ENCODE measurements around the gene ZNF224.

Gene ZNF224

GRCh38 chr19:44093931-44094765, at the start of gene ZNF224:
ZNF224 (plus strand) TSS chr19:44094361; CDS start chr19:44097874, 3,513 bp downstream.
- in situ Hi-C loops (cut with MboI; ENCODE audit: low sequenced_read_pairs) = no loop called here

- in situ Hi-C loops (cut with MboI; ENCODE audit: low sequenced_read_pairs) = no loop called here
Measured at GRCh38 chr19:44050740-44051649, 43.2 kb upstream of the ZNF224 start.

GRCh38 chr19:44051650-44052402, 42.3 kb upstream of the ZNF224 start, which contains the start of gene ZNF223:
ZNF223 (plus strand) TSS chr19:44052036; CDS start chr19:44055177, 3,141 bp downstream.
- in situ Hi-C loops (cut with MboI; ENCODE audit: low sequenced_read_pairs) = no loop called here

- in situ Hi-C loops (cut with MboI; ENCODE audit: low sequenced_read_pairs) = no loop called here
Measured at GRCh38 chr19:44055870-44056269, 38.3 kb upstream of the ZNF224 start.

- in situ Hi-C loops (cut with MboI; ENCODE audit: low sequenced_read_pairs) = no loop called here
Measured at GRCh38 chr19:44059229-44059628, 34.9 kb upstream of the ZNF224 start.

- in situ Hi-C loops (cut with MboI; ENCODE audit: low sequenced_read_pairs) = no loop called here
Measured at GRCh38 chr19:44061038-44061437, 33.1 kb upstream of the ZNF224 start.

GRCh38 chr19:44066305-44066704, 27.9 kb upstream of the ZNF224 start:
- in situ Hi-C loops (cut with MboI; ENCODE audit: low sequenced_read_pairs) = no loop called here

GRCh38 chr19:44069415-44069814, 24.7 kb upstream of the ZNF224 start:
- in situ Hi-C loops (cut with MboI; ENCODE audit: low sequenced_read_pairs) = no loop called here

- in situ Hi-C loops (cut with MboI; ENCODE audit: low sequenced_read_pairs) = no loop called here
Measured at GRCh38 chr19:44071824-44072542, 22.2 kb upstream of the ZNF224 start, which contains the start of gene ZNF284. ZNF284 (plus strand) TSS chr19:44072159; CDS start chr19:44076390, 4,231 bp downstream.

GRCh38 chr19:44072543-44073401, 21.4 kb upstream of the ZNF224 start:
- in situ Hi-C loops (cut with MboI; ENCODE audit: low sequenced_read_pairs) = no loop called here

- in situ Hi-C loops (cut with MboI; ENCODE audit: low sequenced_read_pairs) = no loop called here
Measured at GRCh38 chr19:44076325-44076724, 17.8 kb upstream of the ZNF224 start.

- in situ Hi-C loops (cut with MboI; ENCODE audit: low sequenced_read_pairs) = no loop called here
Measured at GRCh38 chr19:44092108-44092507, 2.1 kb upstream of the ZNF224 start.

GRCh38 chr19:44107751-44108150, 13.6 kb downstream of the ZNF224 start:
- in situ Hi-C loops (cut with MboI; ENCODE audit: low sequenced_read_pairs) = no loop called here

- in situ Hi-C loops (cut with MboI; ENCODE audit: low sequenced_read_pairs) = no loop called here
Measured at GRCh38 chr19:44109458-44109857, 15.3 kb downstream of the ZNF224 start.

- in situ Hi-C loops (cut with MboI; ENCODE audit: low sequenced_read_pairs) = no loop called here
Measured at GRCh38 chr19:44111910-44112463, 17.8 kb downstream of the ZNF224 start.

GRCh38 chr19:44112802-44113137, 18.6 kb downstream of the ZNF224 start:
- in situ Hi-C loops (cut with MboI; ENCODE audit: low sequenced_read_pairs) = no loop called here

- in situ Hi-C loops (cut with MboI; ENCODE audit: low sequenced_read_pairs) = no loop called here
Measured at GRCh38 chr19:44113138-44113783, 19.1 kb downstream of the ZNF224 start, which contains the start of gene ZNF225. ZNF225 (plus strand) TSS chr19:44113399; CDS start chr19:44115828, 2,429 bp downstream.

- in situ Hi-C loops (cut with MboI; ENCODE audit: low sequenced_read_pairs) = no loop called here
Measured at GRCh38 chr19:44113784-44114390, 19.7 kb downstream of the ZNF224 start.

All from HL-60/S4 treated with phorbol 12-myristate 13-acetate at 8.2 ng/mL for 4 days and 3 days (cell line).